ENCODE data around the gene CD5L.

CD5L gene

GRCh38 chr1:157868654-157869053 lies 27.0 kb upstream of the CD5L start:
- Histone ChIP-seq H3K4me3 (ENCODE audit: low read depth, low read length) (no peak overlapping the region), H3K4me1 (no peaks in the 10 kb centered on the region), H3K27ac (no peak overlapping the region), H3K27me3 (ENCODE audit: control insufficient read depth, insufficient read depth, low read length) (no peaks in the 10 kb centered on the region), H3K9ac (no peak overlapping the region), H3K4me2 (ENCODE audit: low read length) (no peak overlapping the region), H3K79me2 (no peaks in the 10 kb centered on the region), H3K9me3 (ENCODE audit: control insufficient read depth, low read length) (no peaks in the 10 kb centered on the region), H2AFZ (no peak overlapping the region), H3K36me3 (ENCODE audit: control insufficient read depth, insufficient read depth, low read length) (no peaks in the 10 kb centered on the region)
- TF ChIP-seq CTCF (IDR thresholded peaks at IDR 0.05): no peak

GRCh38 chr1:157862114-157863070 lies 20.8 kb upstream of the CD5L start:
- Histone ChIP-seq H3K9ac (no peak overlapping the region), H3K27me3 (ENCODE audit: control insufficient read depth, insufficient read depth, low read length) (no peaks in the 10 kb centered on the region), H3K36me3 (ENCODE audit: control insufficient read depth, insufficient read depth, low read length) (no peaks in the 10 kb centered on the region), H3K4me1 (no peaks in the 10 kb centered on the region), H3K4me3 (ENCODE audit: low read depth, low read length) (no peak overlapping the region), H3K27ac (no peak overlapping the region), H3K79me2 (no peaks in the 10 kb centered on the region), H3K9me3 (ENCODE audit: control insufficient read depth, low read length) (no peaks in the 10 kb centered on the region), H3K4me2 (ENCODE audit: low read length) (no peak overlapping the region), H2AFZ (no peak overlapping the region)
- TF ChIP-seq CTCF (IDR thresholded peaks at IDR 0.05): no peak

- Histone ChIP-seq H3K27ac (no peak overlapping the region), H3K79me2 (no peaks in the 10 kb centered on the region), H2AFZ (no peak overlapping the region), H3K27me3 (ENCODE audit: control insufficient read depth, insufficient read depth, low read length) (no peaks in the 10 kb centered on the region), H3K36me3 (ENCODE audit: control insufficient read depth, insufficient read depth, low read length) (no peaks in the 10 kb centered on the region), H3K9me3 (ENCODE audit: control insufficient read depth, low read length) (no peaks in the 10 kb centered on the region), H3K4me1 (no peaks in the 10 kb centered on the region), H3K4me2 (ENCODE audit: low read length) (no peak overlapping the region), H3K4me3 (ENCODE audit: low read depth, low read length) (no peak overlapping the region), H3K9ac (no peak overlapping the region)
- TF ChIP-seq CTCF (IDR thresholded peaks at IDR 0.05): no peak
These were observed 14.9 kb upstream of the CD5L start for GRCh38 chr1:157856538-157856937.

- no peak overlapping the region for H3K9ac ChIP-seq
- no peaks in the 10 kb centered on the region for H3K27me3 ChIP-seq (ENCODE audit: control insufficient read depth, insufficient read depth, low read length)
- no peaks in the 10 kb centered on the region for H3K9me3 ChIP-seq (ENCODE audit: control insufficient read depth, low read length)
- no peak overlapping the region for H3K4me2 ChIP-seq (ENCODE audit: low read length)
- no peaks in the 10 kb centered on the region for H3K79me2 ChIP-seq
- no peaks in the 10 kb centered on the region for H3K4me1 ChIP-seq
- no peak overlapping the region for H3K27ac ChIP-seq
- H3K36me3 ChIP-seq (ENCODE audit: control insufficient read depth, insufficient read depth, low read length): no peaks in the 10 kb centered on the region
- no peak for TF ChIP-seq CTCF (IDR thresholded peaks at IDR 0.05)
- H3K4me3 ChIP-seq (ENCODE audit: low read depth, low read length): no peak overlapping the region
- no peak overlapping the region for H2AFZ ChIP-seq
These were observed 10.9 kb upstream of the CD5L start for GRCh38 chr1:157852476-157852875.
